T-helper 1 cell treated with Interleukin-12 subunit alpha and Interleukin-12 subunit beta and Interleukin-4 antibody, amounts not matched to agents 30 μg/mL and 1 μg/mL, for 36 hours (primary cell): ENCODE measurements around the gene PTPN11.

Source experiments
- H3K27ac Mint-ChIP-seq: one replicate; pipeline ENCODE4 v1.8.0; 2021; ENCODE audit warnings: mild to moderate bottlenecking, mixed read lengths
- H3K27me3 Mint-ChIP-seq: one replicate; pipeline ENCODE4 v1.8.0; 2021; ENCODE audit warnings: low read depth, mixed read lengths
- H3K36me3 Mint-ChIP-seq: one replicate; pipeline ENCODE4 v1.8.0; 2021; ENCODE audit warnings: low read depth, mixed read lengths
- H3K4me1 Mint-ChIP-seq: one replicate; pipeline ENCODE4 v1.8.0; 2021; ENCODE audit warnings: low read depth, mixed read lengths
- H3K4me3 Mint-ChIP-seq: one replicate; pipeline ENCODE4 v1.8.0; 2021; ENCODE audit warnings: mild to moderate bottlenecking, moderate library complexity, mixed read lengths
- H3K9me3 Mint-ChIP-seq: one replicate; pipeline ENCODE4 v1.8.0; 2021; ENCODE audit warnings: mixed read lengths

The PTPN11 gene

GRCh38 chr12:112546339-112546738 lies 127.6 kb downstream of the PTPN11 start:
- H3K36me3 Mint-ChIP-seq, result no peaks in the 10 kb centered on the region
- H3K4me1 Mint-ChIP-seq, result no peaks in the 10 kb centered on the region
- no peaks in the 10 kb centered on the region for H3K9me3 Mint-ChIP-seq
- no peak overlapping the region for H3K27ac Mint-ChIP-seq
- H3K4me3 Mint-ChIP-seq, result no peak overlapping the region
- peaks cover 7% of the 10 kb centered on the region for H3K27me3 Mint-ChIP-seq

GRCh38 chr12:112546996-112547395 lies 128.2 kb downstream of the PTPN11 start:
- Mint-ChIP-seq H3K4me1 (no peaks in the 10 kb centered on the region), H3K27ac (no peak overlapping the region), H3K36me3 (no peaks in the 10 kb centered on the region), H3K9me3 (no peaks in the 10 kb centered on the region), H3K4me3 (no peak overlapping the region), H3K27me3 (peaks cover 7% of the 10 kb centered on the region)

- Mint-ChIP-seq H3K4me1 (no peaks in the 10 kb centered on the region), H3K27me3 (peaks cover 7% of the 10 kb centered on the region), H3K4me3 (no peak overlapping the region), H3K9me3 (no peaks in the 10 kb centered on the region), H3K36me3 (no peaks in the 10 kb centered on the region), H3K27ac (no peak overlapping the region)
Measured at GRCh38 chr12:112549031-112549430, 130.3 kb downstream of the PTPN11 start.

GRCh38 chr12:112551681-112552080 lies 132.9 kb downstream of the PTPN11 start:
- no peak overlapping the region for H3K4me3 Mint-ChIP-seq
- H3K9me3 Mint-ChIP-seq, result no peaks in the 10 kb centered on the region
- peaks cover 7% of the 10 kb centered on the region for H3K27me3 Mint-ChIP-seq
- H3K36me3 Mint-ChIP-seq, result no peaks in the 10 kb centered on the region
- H3K27ac Mint-ChIP-seq, result no peak overlapping the region
- H3K4me1 Mint-ChIP-seq, result no peaks in the 10 kb centered on the region

- H3K27me3 Mint-ChIP-seq, result no peaks in the 10 kb centered on the region
- H3K9me3 Mint-ChIP-seq, result no peaks in the 10 kb centered on the region
- no peaks in the 10 kb centered on the region for H3K36me3 Mint-ChIP-seq
- H3K4me3 Mint-ChIP-seq, result no peak overlapping the region
- no peaks in the 10 kb centered on the region for H3K4me1 Mint-ChIP-seq
- H3K27ac Mint-ChIP-seq, result no peak overlapping the region
Measured at GRCh38 chr12:112555621-112556233, 137.0 kb downstream of the PTPN11 start.

GRCh38 chr12:112557951-112558630 lies 139.3 kb downstream of the PTPN11 start:
- peaks cover 3% of the 10 kb centered on the region for H3K27me3 Mint-ChIP-seq
- H3K4me1 Mint-ChIP-seq, result no peaks in the 10 kb centered on the region
- no peak overlapping the region for H3K27ac Mint-ChIP-seq
- H3K9me3 Mint-ChIP-seq, result no peaks in the 10 kb centered on the region
- H3K36me3 Mint-ChIP-seq, result no peaks in the 10 kb centered on the region
- H3K4me3 Mint-ChIP-seq, result no peak overlapping the region
